Left cardiac atrium (tissue), 2 donors: ENCODE results near the gene MRPL33. TPM values are rescaled to one million over a fixed set of nuclear protein-coding genes. Genes with fewer than 3 reads are reported as not detected.

Experiments
- total RNA-seq, 2 donors: library from RNA; stranded (reverse); fragmentation: NEBNext Ultra II Directional; extraction: Animal tissue kit (Norgen Biotek cat#: 25700); gene quantifications; one replicate each; pipeline ENCODE4 v1.2.1, GENCODE V29; 2021
- donor health status: DM: no; HTN: yes; CAD: no; lungs with severe emphysema.
- donor health status: DM: yes; HTN: yes; CAD: no.

The MRPL33 gene
- total RNA-seq, 2 donors from 2014 or later = 198 to 226 TPM

Other genes starting within 250 kb of the MRPL33 start
- gene ZNF512, start 188.7 kb upstream of the MRPL33 start, total RNA-seq = 10 to 100 TPM; 20.0 to 20.8 TPM
- gene CCDC121, start 142.7 kb upstream of the MRPL33 start, total RNA-seq = 1 to 10 TPM; 3.6 to 5.4 TPM
- gene GPN1, start 142.7 kb upstream of the MRPL33 start, total RNA-seq = 10 to 100 TPM; 19.7 to 20.6 TPM
- 10 to 100 TPM; 22.6 to 23.6 TPM for gene SUPT7L, start 108.1 kb upstream of the MRPL33 start, total RNA-seq
- gene SLC4A1AP, start 107.8 kb upstream of the MRPL33 start, total RNA-seq = 10 to 100 TPM; 16.5 to 20.7 TPM
- gene RBKS, start 118.7 kb downstream of the MRPL33 start, total RNA-seq = 1 to 10 TPM; 3.3 TPM
- 10 to 100 TPM; 46.8 to 59.7 TPM for gene BABAM2, start 119.0 kb downstream of the MRPL33 start, total RNA-seq